MG63 (cell line): ENCODE measurements around the gene KCNH1. TPM values are rescaled to one million over a fixed set of nuclear protein-coding genes. Genes with fewer than 3 reads are reported as not detected.

Experiments
- DNase-seq: peaks from one replicate; pipeline ENCODE4 v3.0.0-alpha.2; 2020
- H3K27me3 ChIP-seq: fragments of 250-450 bp; sonication (Bioruptor Pico); 2 replicates; pipeline ENCODE4 v1.5.1; 2020; ENCODE audit warnings: mild to moderate bottlenecking, moderate library complexity
- H3K36me3 ChIP-seq: fragments of 250-450 bp; sonication (Bioruptor Pico); 2 replicates; pipeline ENCODE4 v1.5.1; 2020; ENCODE audit warnings: mild to moderate bottlenecking, moderate library complexity
- H3K4me3 ChIP-seq: fragments of 250-450 bp; sonication (Bioruptor Pico); 2 replicates; pipeline ENCODE4 v1.5.1; 2020; ENCODE audit warnings: mild to moderate bottlenecking, moderate library complexity
- H3K9me3 ChIP-seq: fragments of 250-450 bp; sonication (Bioruptor Pico); 2 replicates; pipeline ENCODE4 v1.5.1; 2020; ENCODE audit warnings: mild to moderate bottlenecking, moderate library complexity
- total RNA-seq: library from RNA; depleted of rRNA; stranded (reverse); fragments of >200 nt; shearing (Covaris generic); gene quantifications from 2 replicates; pipeline ENCODE4 v1.2.3, GENCODE V29; 2014; ENCODE audit warnings: low replicate concordance

Gene KCNH1
- total RNA-seq, 1 experiment from 2014 or later, result not detected

GRCh38 chr1:210783925-210784324 is 350.0 kb downstream of the KCNH1 start:
- Histone ChIP-seq H3K36me3 (no peaks in the 10 kb centered on the region), H3K27me3 (peaks cover 4% of the 10 kb centered on the region; the same call in 1 of the 2 replicates), H3K4me3 (no peak overlapping the region), H3K9me3 (no peaks in the 10 kb centered on the region)
- DNase-seq, result no peak

- H3K36me3 ChIP-seq, result no peaks in the 10 kb centered on the region
- H3K27me3 ChIP-seq, result no peaks in the 10 kb centered on the region
- no peak for DNase-seq
- no peak overlapping the region for H3K4me3 ChIP-seq
- H3K9me3 ChIP-seq, result no peaks in the 10 kb centered on the region
Measured at GRCh38 chr1:210781652-210782051, 352.3 kb downstream of the KCNH1 start.

GRCh38 chr1:210779269-210779668 is 354.7 kb downstream of the KCNH1 start:
- Histone ChIP-seq H3K27me3 (no peaks in the 10 kb centered on the region), H3K4me3 (no peak overlapping the region), H3K9me3 (no peaks in the 10 kb centered on the region), H3K36me3 (no peaks in the 10 kb centered on the region)
- DNase-seq, result no peak

- Histone ChIP-seq H3K36me3 (no peaks in the 10 kb centered on the region), H3K27me3 (no peaks in the 10 kb centered on the region), H3K4me3 (no peak overlapping the region), H3K9me3 (no peaks in the 10 kb centered on the region)
- DNase-seq, result no peak
Measured at GRCh38 chr1:210777914-210778313, 356.0 kb downstream of the KCNH1 start.

- no peak for DNase-seq
- Histone ChIP-seq H3K4me3 (no peak overlapping the region), H3K9me3 (no peaks in the 10 kb centered on the region), H3K36me3 (no peaks in the 10 kb centered on the region), H3K27me3 (no peaks in the 10 kb centered on the region)
Measured at GRCh38 chr1:210776712-210777111, 357.2 kb downstream of the KCNH1 start.

- H3K4me3 ChIP-seq, result no peak overlapping the region
- no peaks in the 10 kb centered on the region for H3K36me3 ChIP-seq
- no peaks in the 10 kb centered on the region for H3K27me3 ChIP-seq
- H3K9me3 ChIP-seq, result no peaks in the 10 kb centered on the region
- DNase-seq, result no peak
Measured at GRCh38 chr1:210775289-210775688, 358.7 kb downstream of the KCNH1 start.

DNA sequence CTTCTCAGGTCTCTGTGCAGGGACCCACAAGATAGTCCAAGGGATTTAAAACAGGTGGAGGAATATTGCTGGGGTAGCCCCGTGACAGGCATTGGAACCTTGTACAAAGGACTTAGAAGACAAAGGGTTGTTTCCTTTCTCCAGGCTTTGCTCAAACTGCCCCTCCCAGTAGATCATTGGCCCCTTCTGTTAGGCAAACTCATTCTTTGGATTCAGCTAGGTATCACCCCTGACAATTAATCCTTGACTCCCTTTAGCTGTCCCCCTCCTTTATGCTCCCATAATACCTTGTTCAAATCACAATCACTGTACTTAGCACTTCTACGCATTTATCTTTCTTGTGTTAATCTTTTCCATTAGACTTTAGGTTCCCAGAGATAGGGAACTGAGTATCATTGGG is 360.5 kb downstream of the KCNH1 start:
- Histone ChIP-seq H3K27me3 (no peaks in the 10 kb centered on the region), H3K4me3 (no peak overlapping the region), H3K9me3 (no peaks in the 10 kb centered on the region), H3K36me3 (no peaks in the 10 kb centered on the region)
- no peak for DNase-seq

DNA sequence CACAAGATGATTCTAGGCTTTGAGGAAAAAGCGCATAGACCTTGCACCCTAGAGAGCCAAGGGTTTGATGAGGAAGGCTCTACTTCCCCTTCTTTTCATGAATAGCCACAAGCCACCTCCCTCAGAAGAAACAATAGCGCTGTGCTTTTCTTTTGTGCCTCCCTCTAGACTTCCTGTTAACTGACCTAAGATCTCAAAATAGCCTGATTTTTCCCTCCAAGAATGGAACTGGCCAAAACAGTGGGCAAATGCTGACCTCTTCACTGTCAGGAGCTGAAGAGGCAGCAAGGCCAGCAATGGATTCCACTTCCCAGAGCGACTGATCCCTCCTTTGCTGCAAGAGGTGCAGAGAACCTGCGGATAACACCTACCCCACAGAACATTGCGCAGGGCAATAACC is 362.8 kb downstream of the KCNH1 start:
- no peaks in the 10 kb centered on the region for H3K9me3 ChIP-seq
- no peak overlapping the region for H3K4me3 ChIP-seq
- DNase-seq, result no peak
- no peaks in the 10 kb centered on the region for H3K27me3 ChIP-seq
- no peaks in the 10 kb centered on the region for H3K36me3 ChIP-seq

DNA sequence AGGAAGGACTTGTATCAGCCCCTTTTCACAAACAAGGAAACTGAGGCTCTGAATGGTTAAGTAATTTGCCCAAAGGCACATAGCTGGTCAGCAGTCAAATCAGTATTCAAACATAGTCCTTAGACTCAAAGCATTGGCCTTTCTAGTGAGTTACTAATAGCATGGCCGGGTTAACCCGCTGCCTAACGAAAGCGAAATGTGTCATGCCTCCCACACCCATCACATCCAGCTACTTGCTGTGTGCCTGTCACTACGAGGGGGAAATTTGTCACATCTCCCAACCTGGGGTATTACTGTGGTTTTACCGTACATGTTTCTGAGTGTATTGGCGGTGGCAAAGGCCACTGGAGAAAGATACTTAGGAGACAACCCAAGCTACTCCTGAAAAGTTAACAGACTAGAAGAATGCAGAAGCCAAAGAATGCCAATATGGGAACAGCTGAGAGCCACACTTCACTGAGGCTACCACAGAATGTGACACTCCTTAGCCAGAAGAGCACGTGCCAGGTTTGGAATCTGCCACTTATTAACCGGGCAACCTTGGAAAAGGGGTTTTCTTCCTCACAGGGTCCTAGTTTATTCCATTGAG is 363.5 kb downstream of the KCNH1 start:
- Histone ChIP-seq H3K4me3 (no peak overlapping the region), H3K36me3 (no peaks in the 10 kb centered on the region), H3K9me3 (no peaks in the 10 kb centered on the region), H3K27me3 (no peaks in the 10 kb centered on the region)
- no peak for DNase-seq

GRCh38 chr1:210769473-210769872 is 364.5 kb downstream of the KCNH1 start:
- Histone ChIP-seq H3K36me3 (no peaks in the 10 kb centered on the region), H3K4me3 (no peak overlapping the region), H3K27me3 (no peaks in the 10 kb centered on the region), H3K9me3 (no peaks in the 10 kb centered on the region)
- DNase-seq, result no peak

GRCh38 chr1:210764536-210764935 is 369.4 kb downstream of the KCNH1 start:
- DNase-seq, result no peak
- no peak overlapping the region for H3K4me3 ChIP-seq
- H3K36me3 ChIP-seq, result no peaks in the 10 kb centered on the region
- no peaks in the 10 kb centered on the region for H3K27me3 ChIP-seq
- H3K9me3 ChIP-seq, result no peaks in the 10 kb centered on the region

- DNase-seq, result peak; percentile 12
- H3K27me3 ChIP-seq, result no peaks in the 10 kb centered on the region
- no peaks in the 10 kb centered on the region for H3K36me3 ChIP-seq
- no peaks in the 10 kb centered on the region for H3K9me3 ChIP-seq
- H3K4me3 ChIP-seq, result no peak overlapping the region
Measured at GRCh38 chr1:210758761-210759160, 375.2 kb downstream of the KCNH1 start.

DNA sequence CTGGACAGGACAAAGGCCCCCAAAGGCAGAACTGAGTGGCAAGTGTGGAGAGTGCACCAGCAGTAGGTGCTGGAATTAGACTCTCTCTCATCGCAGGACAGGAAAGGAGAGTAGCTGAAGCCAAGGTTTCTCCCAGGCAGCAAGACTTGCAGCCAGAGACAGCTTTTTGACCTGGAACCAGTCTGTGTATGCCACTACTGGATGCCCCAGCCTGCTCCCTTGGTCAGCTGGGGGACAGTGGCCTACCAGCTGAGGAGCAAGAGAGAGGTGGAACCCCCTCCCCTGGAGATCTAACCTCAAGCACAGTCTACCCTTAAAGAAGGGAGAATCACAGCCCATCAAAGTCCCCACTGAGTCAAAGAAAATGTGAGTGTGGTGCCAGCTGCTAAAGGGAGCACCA is 375.7 kb downstream of the KCNH1 start:
- no peaks in the 10 kb centered on the region for H3K27me3 ChIP-seq
- no peak overlapping the region for H3K4me3 ChIP-seq
- no peak for DNase-seq
- H3K36me3 ChIP-seq, result no peaks in the 10 kb centered on the region
- no peaks in the 10 kb centered on the region for H3K9me3 ChIP-seq

DNA sequence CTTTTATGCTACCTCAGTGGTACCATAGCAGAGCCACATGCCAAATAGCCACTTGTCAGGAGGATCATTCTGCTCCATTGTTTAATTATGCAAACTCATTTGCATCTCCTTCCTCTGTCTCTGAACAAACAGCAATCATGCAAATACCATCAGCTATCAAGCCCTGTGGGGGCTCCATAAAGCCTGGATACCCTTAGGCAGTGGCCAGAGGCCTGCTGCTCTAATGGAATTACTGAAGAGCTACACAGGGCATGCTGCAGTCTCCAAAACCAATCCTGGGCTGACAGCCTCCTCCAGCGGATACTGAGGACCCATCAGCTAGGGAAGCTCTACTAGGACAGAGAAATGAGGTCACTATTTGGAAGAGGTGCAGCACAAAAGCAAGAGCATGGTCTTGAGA is 376.3 kb downstream of the KCNH1 start:
- Histone ChIP-seq H3K36me3 (no peaks in the 10 kb centered on the region), H3K4me3 (no peak overlapping the region), H3K27me3 (no peaks in the 10 kb centered on the region), H3K9me3 (no peaks in the 10 kb centered on the region)
- DNase-seq, result no peak

GRCh38 chr1:210755991-210756659 is 377.8 kb downstream of the KCNH1 start:
- Histone ChIP-seq H3K27me3 (no peaks in the 10 kb centered on the region), H3K36me3 (no peaks in the 10 kb centered on the region), H3K9me3 (no peaks in the 10 kb centered on the region), H3K4me3 (no peak overlapping the region)
- DNase-seq, result no peak

DNA sequence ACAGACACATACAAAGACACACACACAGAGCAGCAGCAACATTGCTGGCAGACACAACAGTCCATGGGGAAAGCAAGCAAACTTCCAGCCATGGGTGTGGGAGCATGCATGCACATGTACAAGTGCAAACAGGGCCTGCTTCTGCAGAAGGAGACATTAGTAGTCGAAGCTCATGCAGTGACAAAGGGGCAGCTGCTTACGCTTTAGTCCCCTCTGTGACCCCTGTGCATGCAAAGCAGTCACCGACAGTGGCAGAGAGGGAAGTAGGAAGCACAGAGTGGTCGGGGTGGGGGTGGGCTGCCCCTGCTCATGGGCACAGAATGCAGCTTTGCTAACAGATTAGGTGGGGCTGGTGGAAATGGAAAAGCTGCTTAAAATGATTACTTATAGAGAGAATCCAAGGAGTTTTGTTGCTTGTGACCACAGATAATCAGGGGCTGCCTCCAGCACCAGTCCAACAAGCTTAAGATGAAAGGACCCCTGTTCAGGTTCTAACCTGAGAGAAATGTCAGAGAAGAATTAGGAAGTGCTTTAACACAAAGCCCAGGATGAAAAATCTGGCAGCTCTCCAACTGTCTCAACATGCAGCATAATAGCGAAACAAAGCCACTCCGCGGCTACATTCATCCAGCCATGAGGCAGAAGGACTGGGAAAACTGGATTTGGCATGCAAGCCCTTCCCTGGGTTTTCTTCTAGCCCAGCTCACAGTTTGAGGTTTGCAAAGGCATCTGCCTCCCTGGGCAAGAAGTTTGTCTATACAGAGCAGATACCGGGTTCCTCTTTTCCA is 378.9 kb downstream of the KCNH1 start:
- H3K27me3 ChIP-seq, result no peaks in the 10 kb centered on the region
- no peaks in the 10 kb centered on the region for H3K36me3 ChIP-seq
- DNase-seq, result no peak
- H3K4me3 ChIP-seq, result no peak overlapping the region
- H3K9me3 ChIP-seq, result no peaks in the 10 kb centered on the region

- DNase-seq, result no peak
- Histone ChIP-seq H3K9me3 (no peaks in the 10 kb centered on the region), H3K36me3 (no peaks in the 10 kb centered on the region), H3K4me3 (no peak overlapping the region), H3K27me3 (no peaks in the 10 kb centered on the region)
Measured at GRCh38 chr1:210751911-210752310, 382.0 kb downstream of the KCNH1 start.

DNA sequence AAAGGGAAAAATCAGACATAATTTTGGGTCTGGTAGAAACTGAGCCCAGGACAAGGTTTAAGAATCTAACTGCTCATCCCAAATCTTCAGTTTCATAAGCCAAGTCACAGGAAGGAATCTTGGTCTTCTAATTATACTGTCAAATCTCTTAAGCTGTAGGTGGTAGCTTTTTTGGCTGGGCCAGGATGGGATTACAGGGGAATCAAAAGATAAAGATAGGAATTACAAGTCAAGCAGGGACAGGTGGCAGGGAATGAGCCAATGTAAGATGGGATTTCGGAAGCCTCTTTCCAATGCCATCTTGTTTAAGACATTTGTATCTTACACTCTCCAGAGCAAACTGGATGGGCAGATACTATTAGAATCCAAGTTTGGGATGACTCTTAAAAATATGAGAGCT is 383.5 kb downstream of the KCNH1 start:
- Histone ChIP-seq H3K36me3 (no peaks in the 10 kb centered on the region), H3K9me3 (no peaks in the 10 kb centered on the region), H3K4me3 (no peak overlapping the region), H3K27me3 (no peaks in the 10 kb centered on the region)
- no peak for DNase-seq
